IMR-90 (cell line): Measurements from ENCODE around the gene CCDC92. TPM values are rescaled to one million over a fixed set of nuclear protein-coding genes. Genes with fewer than 3 reads are reported as not detected.

Experiments
- ATAC-seq: fragments of 200-7000 bp; cut with Tn5 transposase; 2 replicates; pipeline ENCODE4 v1.9.1; 2020; ENCODE audit warnings: low read depth, mild to moderate bottlenecking, moderate library complexity
- BruUV-seq: library from RNA; stranded (reverse); fragments of 400-500 nt; replicated peaks from 2 replicates; lab custom pipeline; 2021; lab: Mats Ljungman, UMichigan
- CTCF ChIA-PET: fragments of 300-600 bp; formaldehyde crosslinking; extraction: SDS; loops from one replicate; lab custom pipeline; 2021; ENCODE audit warnings: antibody characterized with exemption; lab: Yijun Ruan, JAX
- POLR2A ChIA-PET: fragments of 300-600 bp; sonication (Branson Sonifier 250); formaldehyde crosslinking; loops from one replicate; lab custom pipeline; 2022; ENCODE audit warnings: antibody characterized with exemption; ENCODE audit not compliant: unreplicated experiment; lab: Charles Lee
- DNase-seq: peaks from one replicate; pipeline ENCODE4 v3.0.0; 2013
- H2AFZ ChIP-seq: replicated peaks from 2 replicates; pipeline ENCODE3; 2013; ENCODE audit warnings: low read length, mild to moderate bottlenecking; ENCODE audit not compliant: poor library complexity
- H2AK5ac ChIP-seq: 2 replicates; pipeline ENCODE4 v1.6.1; 2013; ENCODE audit warnings: low read depth, low read length, inconsistent platforms
- H2AK9ac ChIP-seq: replicated peaks from 2 replicates; pipeline ENCODE3; 2013; ENCODE audit warnings: mild to moderate bottlenecking, low read depth, low read length, moderate library complexity; ENCODE audit not compliant: poor library complexity
- H2BK120ac ChIP-seq: 2 replicates; pipeline ENCODE4 v1.6.1; 2013; ENCODE audit warnings: low read depth, low read length, inconsistent platforms
- H2BK15ac ChIP-seq: 3 replicates; pipeline ENCODE4 v1.6.1; 2013; ENCODE audit warnings: low read depth, low read length, inconsistent platforms
- H2BK20ac ChIP-seq: 2 replicates; pipeline ENCODE4 v1.6.1; 2013; ENCODE audit warnings: low read depth, mild to moderate bottlenecking, inconsistent platforms, low read length, moderate library complexity
- H2BK5ac ChIP-seq: 2 replicates; pipeline ENCODE4 v1.6.1; 2013; ENCODE audit warnings: mild to moderate bottlenecking, low read depth, low read length, inconsistent platforms; ENCODE audit not compliant: poor library complexity, severe bottlenecking
- H3K14ac ChIP-seq: replicated peaks from 2 replicates; pipeline ENCODE4 v1.6.1; 2013; ENCODE audit warnings: low read depth, low read length, inconsistent platforms
- H3K18ac ChIP-seq: 2 replicates; pipeline ENCODE4 v1.6.1; 2013; ENCODE audit warnings: low read depth, low read length, control low read depth
- H3K23ac ChIP-seq: 2 replicates; pipeline ENCODE4 v1.6.1; 2013; ENCODE audit warnings: low read depth, low read length, inconsistent platforms
- H3K27ac ChIP-seq: 2 replicates; pipeline ENCODE4 v1.5.1; 2013; ENCODE audit warnings: mild to moderate bottlenecking, control low read depth, low read length; ENCODE audit not compliant: insufficient read depth
- H3K27me3 ChIP-seq: 2 replicates; pipeline ENCODE4 v1.6.1; 2013; ENCODE audit warnings: low read length; ENCODE audit not compliant: control insufficient read depth, insufficient read depth
- H3K36me3 ChIP-seq: 2 replicates; pipeline ENCODE4 v1.6.1; 2013; ENCODE audit warnings: low read length, mixed read lengths; ENCODE audit not compliant: control insufficient read depth, insufficient read depth
- H3K4ac ChIP-seq: 2 replicates; pipeline ENCODE4 v1.6.1; 2013; ENCODE audit warnings: low read depth, low read length, inconsistent platforms
- H3K4me1 ChIP-seq: 2 replicates; pipeline ENCODE4 v1.6.1; 2013; ENCODE audit warnings: low read length, mixed read lengths; ENCODE audit not compliant: control insufficient read depth, insufficient read depth
- H3K4me2 ChIP-seq: 2 replicates; pipeline ENCODE4 v1.6.1; 2013; ENCODE audit warnings: low read depth, mild to moderate bottlenecking, control low read depth, low read length, moderate library complexity
- H3K4me3 ChIP-seq: 2 replicates; pipeline ENCODE4 v1.5.1; 2013; ENCODE audit warnings: low read depth, mild to moderate bottlenecking, control low read depth, low read length, moderate library complexity; ENCODE audit not compliant: insufficient read depth
- H3K56ac ChIP-seq: 2 replicates; pipeline ENCODE4 v1.6.1; 2013; ENCODE audit warnings: low read length, inconsistent platforms; ENCODE audit not compliant: insufficient read depth; ENCODE audit errors: extremely low read depth
- H3K79me1 ChIP-seq, 2 experiments: 2 replicates each; pipeline ENCODE4 v1.6.1; 2013; ENCODE audit warnings: low read length in 2 of 2, inconsistent platforms in 1 of 2, low read depth in 1 of 2
- H3K9ac ChIP-seq: 2 replicates; pipeline ENCODE4 v1.6.1; 2013; ENCODE audit warnings: low read depth, low read length, control low read depth
- H3K9me1 ChIP-seq: 2 replicates; pipeline ENCODE4 v1.6.1; 2013; ENCODE audit warnings: low read length, inconsistent platforms; ENCODE audit not compliant: insufficient read depth
- H3K9me3 ChIP-seq: 2 replicates; pipeline ENCODE4 v1.6.1; 2013; ENCODE audit warnings: low read length; ENCODE audit not compliant: control insufficient read depth, insufficient read depth
- H4K20me1 ChIP-seq: 2 replicates; pipeline ENCODE4 v1.6.1; 2013; ENCODE audit warnings: low read length, inconsistent platforms; ENCODE audit not compliant: insufficient read depth
- H4K5ac ChIP-seq: 2 replicates; pipeline ENCODE4 v1.6.1; 2013; ENCODE audit warnings: mild to moderate bottlenecking, low read depth, low read length, control low read depth
- H4K8ac ChIP-seq, 2 experiments: 2 replicates each; pipeline ENCODE4 v1.6.1; 2013; ENCODE audit warnings: low read depth in 2 of 2, low read length in 2 of 2, control low read depth in 1 of 2, inconsistent platforms in 1 of 2
- H4K91ac ChIP-seq: 2 replicates; pipeline ENCODE4 v1.6.1; 2013; ENCODE audit warnings: low read depth, low read length, inconsistent platforms; ENCODE audit not compliant: insufficient read depth
- BHLHE40 ChIP-seq: fragments of 150-350 bp; IDR thresholded peaks from 2 replicates; pipeline ENCODE4 v1.6.1; 2016; ENCODE audit warnings: mild to moderate bottlenecking, low read depth, low read length
- CEBPB ChIP-seq: IDR thresholded peaks from 2 replicates; pipeline ENCODE4 v1.6.1; 2012; ENCODE audit warnings: low read depth, low read length, improper control_type of control experiment
- CHD1 ChIP-seq: IDR thresholded peaks from 2 replicates; pipeline ENCODE4 v1.6.1; 2012; ENCODE audit warnings: low read depth, low read length, improper control_type of control experiment
- FOS ChIP-seq: fragments of 150-350 bp; IDR thresholded peaks from 2 replicates; pipeline ENCODE4 v1.6.1; 2016; ENCODE audit warnings: low read depth, low read length
- MAZ ChIP-seq: IDR thresholded peaks from 2 replicates; pipeline ENCODE4 v1.6.1; 2012; ENCODE audit warnings: low read depth, mild to moderate bottlenecking, low read length, improper control_type of control experiment, moderate library complexity, borderline replicate concordance
- MXI1 ChIP-seq: IDR thresholded peaks from 2 replicates; pipeline ENCODE4 v1.6.1; 2012; ENCODE audit warnings: low read depth, mild to moderate bottlenecking, low read length, moderate library complexity, borderline replicate concordance
- NFE2L2 ChIP-seq: fragments of 150-350 bp; IDR thresholded peaks from 2 replicates; pipeline ENCODE4 v1.6.1; 2016; ENCODE audit warnings: low read depth, mild to moderate bottlenecking, low read length
- POLR2A ChIP-seq: IDR thresholded peaks from 2 replicates; pipeline ENCODE4 v1.6.1; 2012; ENCODE audit warnings: mild to moderate bottlenecking, low read depth, low read length
- RAD21 ChIP-seq: IDR thresholded peaks from 2 replicates; pipeline ENCODE4 v1.6.1; 2012; ENCODE audit warnings: low read length, improper control_type of control experiment
- RCOR1 ChIP-seq: IDR thresholded peaks from 2 replicates; pipeline ENCODE4 v1.6.1; 2012; ENCODE audit warnings: mild to moderate bottlenecking, low read length, improper control_type of control experiment; ENCODE audit not compliant: insufficient replicate concordance
- RFX5 ChIP-seq: IDR thresholded peaks from 2 replicates; pipeline ENCODE4 v1.8.0; 2012; ENCODE audit warnings: low read depth, mild to moderate bottlenecking, low read length, moderate library complexity
- USF2 ChIP-seq: fragments of 150-350 bp; IDR thresholded peaks from 2 replicates; pipeline ENCODE4 v1.6.1; 2017; ENCODE audit warnings: mild to moderate bottlenecking, antibody characterized with exemption, low read length, low read depth
- WGBS, 2 experiments: methylation state at CpG; one replicate each; pipeline versions ENCODE4 v1.1.5 to v1.1.7; 2013; ENCODE audit warnings: missing lambda C conversion rate in 2 of 2; ENCODE audit not compliant: insufficient read length in 1 of 2; ENCODE audit errors: extremely low coverage in 2 of 2; 5-methylcytosine and 5-hydroxymethylcytosine counted together
- dilution Hi-C: fragments of 300-500 bp; cut with HindIII; formaldehyde crosslinking; loops from one replicate; pipeline ENCODE4 v1.14.3; 2018; ENCODE audit warnings: low sequenced_read_pairs; ENCODE audit not compliant: unreplicated experiment
- in situ Hi-C: fragments of 300-500 bp; cut with MboI; formaldehyde crosslinking; loops from 3 replicates; pipeline ENCODE4 v1.14.3; 2019; ENCODE audit warnings: low sequenced_read_pairs, inconsistent platforms, mixed read lengths
- intact Hi-C: fragments of 100-400 bp; cut with micrococcal nuclease; formaldehyde crosslinking; loops from 2 replicates; pipeline ENCODE4 v1.10.0; 2022
- polyA plus RNA-seq, 3 experiments: library from polyadenylated mRNA; depleted of rRNA; stranded (reverse); fragments of >200 nt; gene quantifications; 2 replicates each; pipeline ENCODE4 v1.2.3, GENCODE V29; 2012; ENCODE audit warnings: low replicate concordance in 1 of 3
- total RNA-seq: library from RNA; depleted of rRNA; stranded (reverse); fragments of >200 nt; gene quantifications from 2 replicates; pipeline ENCODE4 v1.2.3, GENCODE V29; 2012

CCDC92 gene
- total and polyA plus RNA-seq, 2 of the 4 experiments (the other 2 are of a cell fraction) = 5.7 to 55.5 TPM

- no peak overlapping the region for H3K4me2 ChIP-seq
- H3K4me1 ChIP-seq = peaks cover 6% of the 10 kb centered on the region
- ChIA-PET POLR2A (no interaction called here), CTCF (interaction anchor here (0.6 kb wide), 1 partner anchor 896 kb away, joined by 3 read pairs; no protein-coding TSS in a partner anchor)
- H3K36me3 ChIP-seq = no peaks in the 10 kb centered on the region
- no peak overlapping the region for H2AK5ac ChIP-seq
- H2BK120ac ChIP-seq = no peak overlapping the region
- H2AK9ac ChIP-seq = no peak overlapping the region
- no peak for TF ChIP-seq BHLHE40
- TF ChIP-seq NFE2L2 = no peak
- no peak for TF ChIP-seq RFX5
- TF ChIP-seq MXI1 = no peak
- no peak for TF ChIP-seq RCOR1
- no peak for TF ChIP-seq POLR2A
- TF ChIP-seq FOS = no peak
- no peak for TF ChIP-seq RAD21
- no peak for TF ChIP-seq MAZ
- no peak for TF ChIP-seq USF2
- TF ChIP-seq CHD1 = no peak
- no peak for TF ChIP-seq CEBPB
- H2BK20ac ChIP-seq = no peak overlapping the region
- H4K5ac ChIP-seq = no peak overlapping the region
- no peak overlapping the region for H3K4me3 ChIP-seq
- H2AFZ ChIP-seq = no peak overlapping the region
- DNase-seq (no peak), ATAC-seq (no peak)
- no peak overlapping the region for H2BK5ac ChIP-seq
- no TSS peak for BruUV-seq
- H4K91ac ChIP-seq = no peak overlapping the region
- no peaks in the 10 kb centered on the region; a peak in 1 of 4 replicates for H3K79me1 ChIP-seq
- WGBS, 2 experiments = no CpG with 5 or more reads among the region's 3 CpGs
- intact Hi-C loops = no loop called here
- dilution Hi-C loops = no loop called here
- no peak overlapping the region for H4K8ac ChIP-seq
- H3K18ac ChIP-seq = no peak overlapping the region
- H3K9me3 ChIP-seq = no peaks in the 10 kb centered on the region
- no peak overlapping the region for H3K4ac ChIP-seq
- H3K27me3 ChIP-seq = no peaks in the 10 kb centered on the region
- no peak overlapping the region for H3K23ac ChIP-seq
- H3K9me1 ChIP-seq = peaks cover 12% of the 10 kb centered on the region
- H3K27ac ChIP-seq = no peak overlapping the region
- H3K56ac ChIP-seq = no peak overlapping the region
- no peak overlapping the region for H2BK15ac ChIP-seq
- H4K20me1 ChIP-seq = no peaks in the 10 kb centered on the region
- in situ Hi-C loops = no loop called here
- no peak overlapping the region for H3K9ac ChIP-seq
- H3K14ac ChIP-seq = no peak overlapping the region
Observed at GRCh38 chr12:124022161-124022560, 49.5 kb upstream of the CCDC92 start.
